GM12892 (cell line): ENCODE data around the gene ANK3.

Experiments used
- POLR2A ChIP-seq: IDR thresholded peaks from 2 replicates; pipeline ENCODE4 v1.6.1; 2011; ENCODE audit warnings: low read depth, low read length, control low read depth
- POLR2AphosphoS5 ChIP-seq: IDR thresholded peaks from 2 replicates; pipeline ENCODE4 v1.6.1; 2011; ENCODE audit warnings: low read depth, low read length, control low read depth

DNA sequence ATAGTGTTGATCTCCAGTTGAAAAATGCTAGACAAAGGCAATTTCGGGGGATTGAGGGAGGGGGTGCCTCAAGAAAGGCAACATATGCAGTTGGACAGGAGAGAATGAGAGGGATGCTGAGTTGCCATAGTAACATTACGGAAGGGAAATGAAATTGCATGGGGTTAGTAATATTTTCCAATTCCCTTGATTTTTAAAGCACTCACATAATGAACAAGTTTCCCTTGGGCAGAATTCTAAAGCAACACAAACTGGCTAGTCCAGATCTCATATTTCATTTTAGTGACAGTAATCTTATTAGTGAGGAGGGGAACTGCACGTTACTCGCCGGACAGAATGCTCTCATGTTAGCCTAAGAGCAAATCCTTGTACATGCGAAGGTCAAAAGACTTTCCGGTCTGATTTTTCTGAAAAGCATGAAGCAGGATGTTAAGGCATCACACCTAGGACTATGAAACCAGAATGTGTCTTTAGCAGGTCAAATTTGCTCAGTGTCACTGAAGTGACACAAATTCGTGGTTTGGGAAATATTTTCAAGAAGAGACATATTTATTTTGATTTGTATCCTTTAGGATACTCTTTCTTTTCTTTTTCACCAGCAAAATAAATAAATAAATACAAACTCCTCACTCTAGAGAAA lies 165.5 kb downstream of the ANK3 start:
- TF ChIP-seq POLR2A = no peak
- no peak for TF ChIP-seq POLR2AphosphoS5
